OCI-LY7 (cell line): Measurements from ENCODE around the gene CIP2A. TPM values are rescaled to one million over a fixed set of nuclear protein-coding genes. Genes with fewer than 3 reads are reported as not detected.

Experiments used
- BruUV-seq: library from RNA; stranded (reverse); fragments of 400-500 nt; replicated peaks from 2 replicates; lab custom pipeline; 2021; lab: Mats Ljungman, UMichigan
- CTCF ChIA-PET: fragments of 300-600 bp; sonication (Branson Sonifier 250); formaldehyde crosslinking; loops from one replicate; lab custom pipeline; 2022; ENCODE audit warnings: antibody characterized with exemption; ENCODE audit not compliant: unreplicated experiment; lab: Charles Lee
- POLR2A ChIA-PET: fragments of 300-600 bp; sonication (Branson Sonifier 250); formaldehyde crosslinking; loops from one replicate; lab custom pipeline; 2022; ENCODE audit warnings: antibody characterized with exemption; lab: Charles Lee
- DNase-seq: peaks from one replicate; pipeline ENCODE4 v3.0.0-alpha.2; 2015; ENCODE audit warnings: low spot score
- H2AFZ ChIP-seq: fragments of 200-600 bp; sonication (generic), shearing (Covaris generic); 2 replicates; pipeline ENCODE4 v1.6.1; 2014; ENCODE audit warnings: mild to moderate bottlenecking, antibody characterized with exemption, low read length, moderate library complexity
- H3K27ac ChIP-seq: fragments of 200-600 bp; sonication (generic); 2 replicates; pipeline ENCODE4 v1.5.1; 2014; ENCODE audit warnings: mixed run types, low read depth, mild to moderate bottlenecking, moderate library complexity, low read length, inconsistent platforms; ENCODE audit not compliant: poor library complexity, severe bottlenecking
- H3K36me3 ChIP-seq: fragments of 200-600 bp; sonication (generic); 2 replicates; pipeline ENCODE4 v1.6.1; 2014; ENCODE audit warnings: mild to moderate bottlenecking, antibody characterized with exemption, low read length, moderate library complexity, mixed read lengths; ENCODE audit not compliant: insufficient read depth
- H3K4me1 ChIP-seq: fragments of 200-600 bp; sonication (generic); 2 replicates; pipeline ENCODE4 v1.5.1; 2014; ENCODE audit warnings: mild to moderate bottlenecking, low read length; ENCODE audit not compliant: insufficient read depth, poor library complexity, severe bottlenecking
- H3K4me2 ChIP-seq: fragments of 200-600 bp; sonication (generic); 2 replicates; pipeline ENCODE4 v1.6.1; 2014; ENCODE audit warnings: mild to moderate bottlenecking, low read length
- H3K4me3 ChIP-seq: fragments of 200-600 bp; sonication (generic); 2 replicates; pipeline ENCODE4 v1.5.1; 2014; ENCODE audit warnings: mild to moderate bottlenecking, low read depth, low read length; ENCODE audit not compliant: poor library complexity, severe bottlenecking
- H3K79me2 ChIP-seq: fragments of 200-600 bp; sonication (generic); 2 replicates; pipeline ENCODE4 v1.6.1; 2016; ENCODE audit warnings: low read depth, mild to moderate bottlenecking, low read length, moderate library complexity, mixed read lengths; ENCODE audit not compliant: insufficient read depth
- H3K9me2 ChIP-seq: fragments of 200-600 bp; sonication (generic); 2 replicates; pipeline ENCODE4 v1.6.1; 2016; ENCODE audit warnings: mild to moderate bottlenecking, low read length, mixed read lengths; ENCODE audit not compliant: insufficient read depth
- H3K9me3 ChIP-seq: fragments of 200-600 bp; sonication (generic); 2 replicates; pipeline ENCODE4 v1.6.1; 2014; ENCODE audit warnings: mild to moderate bottlenecking, mixed run types, low read length, mixed read lengths
- H4K20me1 ChIP-seq: fragments of 200-600 bp; sonication (generic); 2 replicates; pipeline ENCODE4 v1.6.1; 2014; ENCODE audit warnings: mild to moderate bottlenecking, antibody characterized with exemption, low read length, moderate library complexity, mixed read lengths; ENCODE audit not compliant: insufficient read depth
- EZH2phosphoT487 ChIP-seq: fragments of 200-600 bp; sonication (generic); IDR thresholded peaks from 2 replicates; pipeline ENCODE4 v1.6.1; 2018; ENCODE audit warnings: low read depth, borderline replicate concordance, mild to moderate bottlenecking, mixed run types, antibody characterized with exemption, low read length, moderate library complexity, mixed read lengths
- intact Hi-C: fragments of 100-400 bp; cut with micrococcal nuclease; formaldehyde crosslinking; loops from one replicate; pipeline ENCODE4 v1.10.0; 2022; ENCODE audit not compliant: unreplicated experiment
- total RNA-seq, 2 experiments: library from RNA; depleted of rRNA in 1 of 2; stranded (reverse); fragments of >200 nt in 1 of 2; shearing (Covaris generic) in 1 of 2; gene quantifications; 2 replicates each; pipeline ENCODE4 v1.2.3, GENCODE V29; 2014 to 2022
- TF ChIP-seq, protein P1 (sequence below): fragments of 200-600 bp; sonication (generic); conservative IDR thresholded peaks from 2 replicates; pipeline ENCODE4 v1.5.1; 2014; ENCODE audit warnings: mild to moderate bottlenecking, antibody characterized with exemption, low read length, moderate library complexity, mixed read lengths

The CIP2A gene
- total RNA-seq, 2 experiments from 2014 or later = 71.6 to 74.1 TPM

GRCh38 chr3:108552267-108553159 is 36.7 kb downstream of the CIP2A start:
- BruUV-seq = no TSS peak
- H3K4me1 ChIP-seq = no peaks in the 10 kb centered on the region
- ChIA-PET CTCF (interaction anchor here (0.8 kb wide), 1 partner anchor 75 kb away, joined by 3 read pairs; no protein-coding TSS in a partner anchor), POLR2A (interaction anchor here (0.6 to 2.2 kb wide), 6 partner anchors 9 to 1359 kb away, joined by 3 to 7 read pairs (median 4); no protein-coding TSS in a partner anchor)
- peaks cover 7% of the 10 kb centered on the region; the same call in 1 of the 2 replicates for H4K20me1 ChIP-seq
- DNase-seq = peak; percentile 28
- H3K4me2 ChIP-seq = no peak overlapping the region
- TF ChIP-seq EZH2phosphoT487 = no peak
- TF ChIP-seq, protein P1, sequence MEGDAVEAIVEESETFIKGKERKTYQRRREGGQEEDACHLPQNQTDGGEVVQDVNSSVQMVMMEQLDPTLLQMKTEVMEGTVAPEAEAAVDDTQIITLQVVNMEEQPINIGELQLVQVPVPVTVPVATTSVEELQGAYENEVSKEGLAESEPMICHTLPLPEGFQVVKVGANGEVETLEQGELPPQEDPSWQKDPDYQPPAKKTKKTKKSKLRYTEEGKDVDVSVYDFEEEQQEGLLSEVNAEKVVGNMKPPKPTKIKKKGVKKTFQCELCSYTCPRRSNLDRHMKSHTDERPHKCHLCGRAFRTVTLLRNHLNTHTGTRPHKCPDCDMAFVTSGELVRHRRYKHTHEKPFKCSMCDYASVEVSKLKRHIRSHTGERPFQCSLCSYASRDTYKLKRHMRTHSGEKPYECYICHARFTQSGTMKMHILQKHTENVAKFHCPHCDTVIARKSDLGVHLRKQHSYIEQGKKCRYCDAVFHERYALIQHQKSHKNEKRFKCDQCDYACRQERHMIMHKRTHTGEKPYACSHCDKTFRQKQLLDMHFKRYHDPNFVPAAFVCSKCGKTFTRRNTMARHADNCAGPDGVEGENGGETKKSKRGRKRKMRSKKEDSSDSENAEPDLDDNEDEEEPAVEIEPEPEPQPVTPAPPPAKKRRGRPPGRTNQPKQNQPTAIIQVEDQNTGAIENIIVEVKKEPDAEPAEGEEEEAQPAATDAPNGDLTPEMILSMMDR = peak; percentile 81
- H3K9me3 ChIP-seq = no peaks in the 10 kb centered on the region
- no peak overlapping the region for H3K4me3 ChIP-seq
- H3K36me3 ChIP-seq = peaks cover 95% of the 10 kb centered on the region
- no peaks in the 10 kb centered on the region for H3K79me2 ChIP-seq
- no peaks in the 10 kb centered on the region for H3K9me2 ChIP-seq
- intact Hi-C loops = loop anchor here (5.0 kb wide), 1 partner anchor 35 kb away; the partner anchor contains the start of genes CIP2A and DZIP3
- no peak overlapping the region for H3K27ac ChIP-seq
- H2AFZ ChIP-seq = no peak overlapping the region

- BruUV-seq = no TSS peak
- Histone ChIP-seq H3K4me1 (no peaks in the 10 kb centered on the region), H3K4me2 (no peak overlapping the region), H3K9me3 (no peaks in the 10 kb centered on the region), H3K79me2 (no peaks in the 10 kb centered on the region), H3K36me3 (peaks cover 95% of the 10 kb centered on the region), H3K27ac (no peak overlapping the region), H3K4me3 (no peak overlapping the region), H4K20me1 (peaks cover 7% of the 10 kb centered on the region; the same call in 1 of the 2 replicates), H2AFZ (no peak overlapping the region), H3K9me2 (no peaks in the 10 kb centered on the region)
- no peak for DNase-seq
- TF ChIP-seq EZH2phosphoT487 = no peak
- TF ChIP-seq, protein P1 = no peak
- CTCF ChIA-PET = no interaction called here
- POLR2A ChIA-PET = no interaction called here
- intact Hi-C loops = no loop called here
These were observed 40.4 kb downstream of the CIP2A start for GRCh38 chr3:108548886-108549285.

DNA sequence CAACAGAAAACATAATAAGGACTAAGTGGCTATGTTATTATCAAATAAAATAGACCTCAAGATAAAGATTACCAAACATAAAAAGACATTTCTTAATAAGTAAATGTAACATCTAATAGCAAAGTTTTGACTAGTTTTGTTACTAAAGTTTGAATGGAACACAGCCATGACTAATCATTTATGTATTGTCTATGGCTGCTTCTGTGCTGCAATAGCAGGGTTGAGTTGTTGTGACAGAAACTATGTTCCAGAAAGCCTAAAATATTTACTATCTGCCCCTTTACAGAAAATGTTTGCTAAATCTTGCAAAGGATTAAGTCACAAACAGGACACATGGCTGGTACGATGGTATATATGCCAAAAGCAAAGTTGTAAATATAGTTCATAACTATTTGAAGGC is 40.9 kb downstream of the CIP2A start:
- Histone ChIP-seq H2AFZ (no peak overlapping the region), H3K4me2 (no peak overlapping the region), H3K27ac (no peak overlapping the region), H3K4me1 (no peaks in the 10 kb centered on the region), H3K9me3 (no peaks in the 10 kb centered on the region), H3K4me3 (no peak overlapping the region), H4K20me1 (peaks cover 7% of the 10 kb centered on the region; the same call in 1 of the 2 replicates), H3K9me2 (no peaks in the 10 kb centered on the region), H3K36me3 (peaks cover 96% of the 10 kb centered on the region), H3K79me2 (no peaks in the 10 kb centered on the region)
- ChIA-PET CTCF (no interaction called here), POLR2A (no interaction called here)
- intact Hi-C loops = no loop called here
- no TSS peak for BruUV-seq
- no peak for DNase-seq
- TF ChIP-seq, protein P1 = no peak
- no peak for TF ChIP-seq EZH2phosphoT487
